Activated CD8-positive, alpha-beta T cell treated with anti-CD3 and anti-CD28 coated beads, Interleukin-2, amount 10 ng/mL, durations not matched to agents 7 days and 5 days (primary cell): ENCODE data around the gene MAP3K3. TPM values are rescaled to one million over a fixed set of nuclear protein-coding genes. Genes with fewer than 3 reads are reported as not detected.

Experiments
- ATAC-seq: fragments of 150-1000 bp; cut with Tn5 transposase; one replicate; pipeline ENCODE4 v1.10.0; 2021; ENCODE audit warnings: moderate library complexity
- CTCF ChIA-PET: fragments of 350-600 bp; sonication (Branson Sonifier 250); formaldehyde crosslinking; loops from one replicate; lab custom pipeline; 2021; ENCODE audit warnings: antibody characterized with exemption; lab: Charles Lee
- POLR2A ChIA-PET: fragments of 350-600 bp; sonication (Branson Sonifier 250); formaldehyde crosslinking; loops from one replicate; lab custom pipeline; 2021; ENCODE audit warnings: antibody characterized with exemption; lab: Charles Lee
- DNase-seq: peaks from one replicate; pipeline ENCODE4 v3.0.0-alpha.2; 2020
- H3K27ac Mint-ChIP-seq: one replicate; pipeline ENCODE4 v1.8.0; 2021; ENCODE audit warnings: mild to moderate bottlenecking, mixed read lengths
- H3K27me3 Mint-ChIP-seq: one replicate; pipeline ENCODE4 v1.8.0; 2021; ENCODE audit warnings: low read depth, mixed read lengths
- H3K36me3 Mint-ChIP-seq: one replicate; pipeline ENCODE4 v1.8.0; 2021; ENCODE audit warnings: low read depth, mixed read lengths
- H3K4me1 Mint-ChIP-seq: one replicate; pipeline ENCODE4 v1.8.0; 2021; ENCODE audit warnings: low read depth, mixed read lengths
- H3K4me3 Mint-ChIP-seq: one replicate; pipeline ENCODE4 v1.8.0; 2021; ENCODE audit warnings: mild to moderate bottlenecking, mixed read lengths
- H3K9me3 Mint-ChIP-seq: one replicate; pipeline ENCODE4 v1.8.0; 2022; ENCODE audit warnings: mixed read lengths; ENCODE audit not compliant: insufficient read depth
- total RNA-seq, 2 experiments: library from RNA; stranded (reverse); gene quantifications; one replicate each; pipeline ENCODE4 v1.2.3, GENCODE V29; 2021

Gene MAP3K3
- total RNA-seq, 2 experiments from 2014 or later, result 31.4 to 32.8 TPM

DNA sequence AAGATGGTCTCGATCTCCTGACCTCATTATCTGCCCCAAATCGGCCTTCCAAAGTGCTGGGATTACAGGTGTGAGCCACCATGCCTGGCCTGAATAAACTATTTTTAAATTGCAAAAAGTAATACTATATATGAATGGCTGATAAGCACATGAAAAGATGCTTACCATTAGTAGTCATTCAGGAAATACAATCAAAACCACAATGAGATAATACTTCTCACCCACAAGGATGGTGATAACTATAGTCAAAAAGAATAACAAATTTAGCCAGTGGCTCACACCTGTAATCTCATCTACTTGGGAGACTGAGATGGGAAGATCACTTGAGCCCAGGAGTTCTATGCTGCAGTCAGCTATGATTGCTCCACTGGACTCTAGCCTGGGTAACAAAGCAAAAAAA is 23.9 kb upstream of the MAP3K3 start:
- no peak for ATAC-seq
- Mint-ChIP-seq H3K4me3 (no peak overlapping the region), H3K4me1 (peaks cover 33% of the 10 kb centered on the region), H3K9me3 (no peaks in the 10 kb centered on the region), H3K36me3 (peaks cover 9% of the 10 kb centered on the region), H3K27me3 (no peaks in the 10 kb centered on the region), H3K27ac (no peak overlapping the region)
- CTCF ChIA-PET, result interaction anchor here (1.6 to 2.3 kb wide), 2 partner anchors 14 to 172 kb away, joined by 3 to 18 read pairs; no protein-coding TSS in a partner anchor
- POLR2A ChIA-PET, result no interaction called here
- no peak for DNase-seq

DNA sequence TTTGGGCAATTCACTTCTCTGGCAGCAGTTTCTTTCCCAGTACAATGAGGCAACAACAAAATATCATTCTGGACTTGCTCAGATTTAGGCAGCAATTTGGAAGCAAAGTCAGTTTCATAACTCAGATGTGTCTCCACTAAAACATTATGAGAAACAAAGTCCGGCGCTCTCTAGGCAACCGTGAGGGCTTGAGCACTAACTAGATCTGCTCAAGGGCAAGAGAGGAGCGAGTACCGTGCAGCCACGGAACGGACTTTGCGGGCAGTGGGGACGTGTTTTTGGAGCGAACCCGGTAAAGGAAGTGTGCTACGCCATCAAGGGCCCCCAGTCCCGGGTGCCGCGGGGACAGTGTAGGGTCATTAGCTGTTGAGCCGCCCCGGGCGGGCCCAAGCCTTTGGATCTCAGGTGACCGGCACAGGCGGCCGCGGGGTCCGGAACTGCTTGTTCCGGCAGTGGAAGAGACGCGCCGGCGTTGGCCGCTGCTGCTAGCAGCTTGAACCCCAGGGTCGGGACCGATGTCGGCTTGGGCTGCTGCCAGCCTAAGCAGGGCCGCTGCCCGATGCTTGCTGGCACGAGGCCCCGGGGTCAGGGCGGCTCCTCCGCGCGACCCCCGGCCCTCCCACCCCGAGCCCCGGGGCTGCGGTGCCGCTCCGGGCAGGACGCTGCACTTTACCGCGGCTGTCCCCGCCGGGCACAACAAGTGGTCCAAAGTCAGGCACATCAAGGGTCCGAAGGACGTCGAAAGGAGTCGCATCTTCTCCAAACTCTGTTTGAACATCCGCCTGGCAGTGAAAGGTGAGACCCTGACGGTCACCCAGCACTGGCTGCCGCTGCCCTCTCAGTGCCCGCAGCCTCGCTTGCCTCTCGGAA is 21.4 kb upstream of the MAP3K3 start, which contains the start of gene TACO1:
Gene TACO1 (plus strand): TSS at position 327 of the 870 bp plus-strand sequence. CDS start 189 bp downstream, at position 516.
- ATAC-seq (peak; percentile 90), DNase-seq (peak; percentile 82)
- POLR2A ChIA-PET, result interaction anchor here (0.5 to 2.2 kb wide), 8 partner anchors 11 to 166 kb away, joined by 3 to 21 read pairs (median 3); partner anchors contain the start of gene MAP3K3
- Mint-ChIP-seq H3K27me3 (no peaks in the 10 kb centered on the region), H3K36me3 (peaks cover 16% of the 10 kb centered on the region), H3K4me3 (peak within 1 kb of the TSS; percentile 89), H3K9me3 (no peaks in the 10 kb centered on the region), H3K4me1 (peaks cover 33% of the 10 kb centered on the region), H3K27ac (peak within 1 kb of the TSS; percentile 91)
- CTCF ChIA-PET, result interaction anchor here (0.7 to 3.3 kb wide), 5 partner anchors 11 to 175 kb away, joined by 3 to 42 read pairs (median 5); partner anchors contain the start of gene DCAF7

GRCh38 chr17:63601439-63602371 is 20.5 kb upstream of the MAP3K3 start:
- ChIA-PET POLR2A (interaction anchor here (1.3 to 2.2 kb wide), 4 partner anchors 10 to 95 kb away, joined by 3 to 21 read pairs (median 7); partner anchors contain the start of gene MAP3K3), CTCF (interaction anchor here (0.7 to 3.3 kb wide), 4 partner anchors 10 to 176 kb away, joined by 3 to 42 read pairs (median 10); no protein-coding TSS in a partner anchor)
- ATAC-seq, result peak; percentile 8

DNA sequence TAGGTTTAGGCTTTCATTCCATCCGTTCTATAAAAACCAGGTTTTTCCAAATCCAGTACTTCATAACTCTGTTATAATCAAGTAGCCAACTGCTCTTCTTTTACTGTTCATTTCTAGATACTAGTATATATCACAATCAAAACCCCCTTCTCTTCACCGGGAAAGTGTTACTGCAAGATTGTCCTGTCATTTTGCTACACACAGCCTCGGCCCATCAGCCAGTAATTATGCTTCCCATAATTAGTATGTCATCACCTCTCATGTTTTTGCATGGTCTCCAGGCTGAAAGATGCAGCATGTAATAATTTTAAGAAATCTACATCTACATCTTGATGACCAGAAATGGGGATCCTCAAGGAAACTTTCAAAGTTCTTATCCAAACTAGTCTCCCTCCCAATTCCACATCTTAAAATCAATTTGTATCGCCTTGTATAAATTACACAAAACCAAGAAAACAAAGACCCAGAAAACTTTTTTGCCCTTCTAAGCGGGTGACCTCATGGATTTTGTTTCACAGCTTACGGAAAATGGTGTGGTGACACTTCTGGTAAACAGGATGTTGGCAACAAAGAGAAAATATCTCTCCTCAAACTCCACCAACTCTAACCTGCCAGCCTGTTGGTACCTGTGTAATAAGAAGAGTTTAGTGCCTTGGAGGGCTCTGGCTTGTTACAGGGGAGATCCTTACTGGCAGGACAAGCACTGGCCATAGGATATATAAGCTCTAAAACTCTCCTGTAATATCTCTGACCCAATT is 12.2 kb upstream of the MAP3K3 start:
- POLR2A ChIA-PET, result interaction anchor here (0.9 to 3.6 kb wide), 3 partner anchors 9 to 88 kb away, joined by 3 to 21 read pairs (median 14); partner anchors contain the start of genes MAP3K3 and TACO1
- CTCF ChIA-PET, result interaction anchor here (1.6 to 4.3 kb wide), 6 partner anchors 60 to 183 kb away, joined by 6 to 177 read pairs (median 10); partner anchors contain the start of gene DCAF7
- H3K9me3 Mint-ChIP-seq, result no peaks in the 10 kb centered on the region
- no peaks in the 10 kb centered on the region for H3K27me3 Mint-ChIP-seq
- H3K36me3 Mint-ChIP-seq, result peaks cover 48% of the 10 kb centered on the region
- no peak overlapping the region for H3K4me3 Mint-ChIP-seq
- DNase-seq, result no peak
- H3K27ac Mint-ChIP-seq, result peak overlapping the region; percentile 86
- no peak for ATAC-seq
- H3K4me1 Mint-ChIP-seq, result peaks cover 28% of the 10 kb centered on the region

More at GRCh38 chr17:63601439-63602371, 20.5 kb upstream of the MAP3K3 start:
- H3K27me3 Mint-ChIP-seq, result no peaks in the 10 kb centered on the region
- no peak for DNase-seq
- peak overlapping the region; percentile 89 for H3K4me3 Mint-ChIP-seq
- peaks cover 21% of the 10 kb centered on the region for H3K36me3 Mint-ChIP-seq
- H3K9me3 Mint-ChIP-seq, result no peaks in the 10 kb centered on the region
- H3K27ac Mint-ChIP-seq, result peak overlapping the region; percentile 91
- H3K4me1 Mint-ChIP-seq, result peaks cover 33% of the 10 kb centered on the region

DNA sequence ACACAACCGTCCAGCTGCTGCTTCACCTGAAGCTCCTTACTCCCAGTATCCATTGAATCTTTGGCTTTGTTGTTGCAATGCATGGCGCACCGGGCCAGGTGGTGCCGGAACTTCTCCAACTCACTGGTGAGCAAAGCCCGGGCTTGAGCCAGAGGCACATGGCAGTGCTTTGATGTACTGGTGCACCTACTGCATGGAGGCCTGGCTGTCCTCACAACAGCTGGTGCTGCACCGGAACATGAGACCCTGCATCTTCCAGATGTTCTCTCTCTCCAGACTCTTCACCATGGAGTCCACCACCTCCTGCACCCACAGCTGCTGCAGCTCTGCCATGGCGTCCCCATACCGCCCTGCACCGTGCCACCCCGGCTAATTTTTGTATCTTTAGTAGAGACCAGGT is 11.4 kb upstream of the MAP3K3 start:
- Mint-ChIP-seq H3K36me3 (peaks cover 41% of the 10 kb centered on the region), H3K27ac (peak overlapping the region; percentile 86), H3K4me3 (peak overlapping the region; percentile 38), H3K9me3 (no peaks in the 10 kb centered on the region), H3K4me1 (peaks cover 28% of the 10 kb centered on the region), H3K27me3 (no peaks in the 10 kb centered on the region)
- ChIA-PET CTCF (interaction anchor here (1.3 to 4.3 kb wide), 20 partner anchors 10 to 204 kb away, joined by 3 to 177 read pairs (median 12); partner anchors contain the start of genes ACE, DCAF7, MAP3K3 and TACO1), POLR2A (interaction anchor here (0.9 to 3.6 kb wide), 3 partner anchors 9 to 87 kb away, joined by 3 to 21 read pairs (median 14); partner anchors contain the start of genes MAP3K3 and TACO1)
- no peak for ATAC-seq
- DNase-seq, result no peak

DNA sequence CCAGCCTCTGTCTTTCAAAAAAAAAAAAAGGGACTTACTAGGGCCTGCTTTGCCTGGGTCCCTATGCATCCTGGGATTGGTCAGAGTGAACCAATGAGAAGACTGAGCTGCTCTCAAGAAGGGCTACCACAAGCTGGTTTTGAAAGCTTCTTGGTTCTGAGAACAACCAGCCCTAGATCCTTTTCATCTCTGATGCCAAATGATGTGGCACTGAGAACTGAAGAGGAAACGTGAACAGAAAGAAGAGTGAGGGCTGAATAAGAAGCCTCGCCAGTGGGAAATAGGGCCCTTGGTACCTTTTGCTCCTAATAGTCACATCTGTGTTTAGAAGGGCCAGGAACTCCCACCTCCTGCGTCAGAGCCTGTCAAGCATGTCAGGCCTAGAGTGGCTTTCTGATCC is 10.9 kb upstream of the MAP3K3 start:
- H3K4me3 Mint-ChIP-seq, result peak overlapping the region; percentile 38
- H3K36me3 Mint-ChIP-seq, result peaks cover 36% of the 10 kb centered on the region
- peaks cover 28% of the 10 kb centered on the region for H3K4me1 Mint-ChIP-seq
- peak; percentile 43 for DNase-seq
- H3K27me3 Mint-ChIP-seq, result no peaks in the 10 kb centered on the region
- ChIA-PET POLR2A (interaction anchor here (0.6 to 3.6 kb wide), 8 partner anchors 10 to 886 kb away, joined by 3 to 21 read pairs (median 4); partner anchors contain the start of genes CCDC47, MAP3K3 and TACO1), CTCF (interaction anchor here (0.6 to 4.3 kb wide), 52 partner anchors 9 to 230 kb away, joined by 3 to 177 read pairs (median 5); partner anchors contain the start of genes ACE, DCAF7, KCNH6 and MAP3K3)
- H3K9me3 Mint-ChIP-seq, result no peaks in the 10 kb centered on the region
- ATAC-seq, result peak; percentile 61
- H3K27ac Mint-ChIP-seq, result peak overlapping the region; percentile 86

DNA sequence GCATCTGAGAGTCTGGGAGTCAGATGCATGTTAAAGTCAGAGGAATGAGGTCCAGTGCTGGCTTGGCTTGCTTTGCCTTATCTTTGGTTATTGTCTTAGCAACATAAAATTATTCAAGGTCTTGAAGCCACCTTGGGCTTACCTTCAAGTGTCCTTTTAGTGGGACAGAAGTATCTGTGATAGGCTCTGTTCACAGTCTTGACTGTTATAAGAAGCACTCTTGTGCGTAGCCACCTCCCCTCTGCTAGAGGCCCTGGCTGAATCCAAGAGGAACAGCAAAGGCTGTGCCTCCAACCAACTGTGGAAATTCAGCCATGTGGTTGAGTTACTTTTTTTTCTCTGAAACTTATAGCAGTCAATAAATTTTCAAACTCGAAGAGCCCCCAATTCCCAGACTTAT is 8.6 kb upstream of the MAP3K3 start:
- ATAC-seq (no peak), DNase-seq (no peak)
- ChIA-PET CTCF (interaction anchor here (2.9 to 4.3 kb wide), 4 partner anchors 9 to 187 kb away, joined by 18 to 177 read pairs (median 48); partner anchors contain the start of gene MAP3K3), POLR2A (no interaction called here)
- Mint-ChIP-seq H3K4me3 (no peak overlapping the region), H3K27me3 (peaks cover 8% of the 10 kb centered on the region), H3K4me1 (peaks cover 28% of the 10 kb centered on the region), H3K27ac (no peak overlapping the region), H3K9me3 (no peaks in the 10 kb centered on the region), H3K36me3 (peaks cover 18% of the 10 kb centered on the region)

DNA sequence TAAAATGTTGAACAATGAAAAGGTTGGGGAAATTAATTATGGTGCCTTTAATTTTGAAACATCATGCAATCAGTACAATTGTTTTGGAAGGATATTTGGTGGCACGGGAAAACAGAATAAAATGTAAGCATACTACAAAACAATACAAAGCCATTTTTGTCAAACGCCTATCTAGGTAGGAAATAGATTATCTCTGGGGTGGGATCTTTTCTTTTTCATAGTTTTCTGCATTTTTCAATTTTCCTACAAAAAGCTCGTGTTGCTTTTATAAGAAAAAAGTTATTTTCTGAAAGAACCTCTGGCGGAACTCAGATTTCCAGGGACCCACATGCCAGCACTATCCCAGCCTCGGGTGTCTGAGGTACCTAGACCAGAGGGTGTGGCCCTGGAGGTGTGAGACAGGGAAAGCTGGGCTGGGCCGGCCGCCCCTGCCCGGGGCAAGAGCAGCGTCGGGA is 961 bp upstream of the MAP3K3 start:
- H3K36me3 Mint-ChIP-seq, result no peaks in the 10 kb centered on the region
- ATAC-seq (no peak), DNase-seq (no peak)
- POLR2A ChIA-PET, result interaction anchor here (1.0 to 3.0 kb wide), 9 partner anchors 10 to 222 kb away, joined by 3 to 23 read pairs (median 4); partner anchors contain the start of genes DCAF7 and TACO1
- peaks cover 26% of the 10 kb centered on the region for H3K4me1 Mint-ChIP-seq
- CTCF ChIA-PET, result interaction anchor here (1.0 to 4.8 kb wide), 6 partner anchors 9 to 195 kb away, joined by 3 to 48 read pairs (median 5); no protein-coding TSS in a partner anchor
- H3K27ac Mint-ChIP-seq, result no peak overlapping the region
- peaks cover 11% of the 10 kb centered on the region for H3K27me3 Mint-ChIP-seq
- H3K4me3 Mint-ChIP-seq, result peak overlapping the region; percentile 84
- H3K9me3 Mint-ChIP-seq, result no peaks in the 10 kb centered on the region

DNA sequence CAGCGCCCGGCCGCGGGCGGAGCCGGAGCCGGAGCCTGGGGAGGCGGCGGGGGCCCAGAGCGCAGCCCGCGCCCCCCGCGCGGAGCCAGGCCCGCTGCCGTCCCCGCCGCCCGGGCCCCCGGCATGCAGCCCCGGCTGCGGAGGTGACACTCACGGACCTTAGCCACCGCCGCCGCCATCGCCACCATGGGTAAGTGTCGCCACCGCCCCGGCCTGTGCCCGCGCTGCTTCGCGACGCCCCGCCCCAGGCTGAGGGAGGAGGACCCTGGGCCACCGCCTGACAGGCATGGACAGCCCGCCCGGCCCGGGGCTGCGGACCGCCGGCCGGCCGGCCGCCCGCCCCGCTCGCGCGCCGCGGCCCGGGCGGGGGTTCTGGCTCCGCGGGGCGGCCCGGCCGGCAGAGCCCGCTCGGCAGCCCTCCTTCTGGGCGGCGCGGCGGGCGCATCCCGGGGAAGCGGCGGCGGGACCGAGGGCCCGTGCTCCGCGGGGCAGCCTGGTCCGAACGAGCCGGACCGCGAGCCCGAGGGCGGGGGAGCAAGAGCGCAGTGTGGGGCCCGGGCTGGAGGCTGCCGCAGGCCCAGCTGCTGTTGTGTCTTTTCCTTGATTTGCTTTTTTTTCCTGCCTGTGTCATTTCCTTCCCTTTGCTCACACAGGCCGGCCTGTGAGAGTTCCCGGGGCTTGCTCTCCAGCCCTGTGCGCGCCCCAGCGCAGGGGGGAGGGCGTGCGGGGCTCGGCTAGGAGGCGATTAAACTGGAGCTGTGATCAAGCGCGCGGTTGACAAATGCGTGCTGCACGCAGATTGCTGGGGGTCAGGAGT is 565 bp downstream of the MAP3K3 start:
- Mint-ChIP-seq H3K9me3 (no peaks in the 10 kb centered on the region), H3K36me3 (no peaks in the 10 kb centered on the region), H3K27me3 (peaks cover 7% of the 10 kb centered on the region), H3K27ac (peak overlapping the region; percentile 89), H3K4me1 (peaks cover 32% of the 10 kb centered on the region), H3K4me3 (peak overlapping the region; percentile 96)
- ATAC-seq, result peak; percentile 36
- ChIA-PET POLR2A (interaction anchor here (0.6 to 3.0 kb wide), 10 partner anchors 11 to 625 kb away, joined by 3 to 23 read pairs (median 4); partner anchors contain the start of gene TACO1), CTCF (interaction anchor here (0.5 to 4.8 kb wide), 15 partner anchors 10 to 918 kb away, joined by 3 to 48 read pairs (median 3); no protein-coding TSS in a partner anchor)
- peak; percentile 64 for DNase-seq
